ENCODE data around the gene SLC5A8.

GRCh38 chr12:101110866-101111265, 99.2 kb downstream of the SLC5A8 start:
- TF ChIP-seq CTCF (IDR thresholded peaks at IDR 0.05; ENCODE audit: low read depth, low read length, poor library complexity, severe bottlenecking): no peak
- no peak for TF ChIP-seq EZH2phosphoT487 (IDR thresholded peaks at IDR 0.05; ENCODE audit: borderline replicate concordance, low read length)

Measured in DOHH2 (cell line).